Activated CD4-positive, alpha-beta memory T cell treated with anti-CD3 and anti-CD28 coated beads for 36 hours (primary cell): ENCODE data around the gene DPF3. TPM values are rescaled to one million over a fixed set of nuclear protein-coding genes. Genes with fewer than 3 reads are reported as not detected.

Experiments
- CTCF ChIA-PET: fragments of 350-600 bp; sonication (Branson Sonifier 250); formaldehyde crosslinking; loops from one replicate; lab custom pipeline; 2021; ENCODE audit warnings: antibody characterized with exemption, inconsistent platforms; lab: Charles Lee
- POLR2A ChIA-PET: fragments of 350-600 bp; sonication (Branson Sonifier 250); formaldehyde crosslinking; loops from one replicate; lab custom pipeline; 2021; ENCODE audit warnings: antibody characterized with exemption; lab: Charles Lee
- DNase-seq: peaks from one replicate; pipeline ENCODE4 v3.0.0-alpha.2; 2020
- H3K27ac Mint-ChIP-seq: one replicate; pipeline ENCODE4 v1.8.0; 2021; ENCODE audit warnings: mixed read lengths
- H3K27me3 Mint-ChIP-seq: one replicate; pipeline ENCODE4 v1.8.0; 2021; ENCODE audit warnings: mixed read lengths
- H3K36me3 Mint-ChIP-seq: one replicate; pipeline ENCODE4 v1.8.0; 2021; ENCODE audit warnings: mixed read lengths
- H3K4me1 Mint-ChIP-seq: one replicate; pipeline ENCODE4 v1.8.0; 2021; ENCODE audit warnings: low read depth, mixed read lengths
- H3K4me3 Mint-ChIP-seq: one replicate; pipeline ENCODE4 v1.8.0; 2021; ENCODE audit warnings: mild to moderate bottlenecking, mixed read lengths
- H3K9me3 Mint-ChIP-seq: one replicate; pipeline ENCODE4 v1.8.0; 2021; ENCODE audit warnings: mixed read lengths
- intact Hi-C: fragments of 100-400 bp; cut with micrococcal nuclease; formaldehyde crosslinking; loops from one replicate; pipeline ENCODE4 v1.15.1; 2023
- total RNA-seq, 2 experiments: library from RNA; stranded (reverse); gene quantifications; one replicate each; pipeline ENCODE4 v1.2.3, GENCODE V29; 2021

DPF3 gene
- total RNA-seq, 2 experiments from 2014 or later, result 0.24 to 0.39 TPM

DNA sequence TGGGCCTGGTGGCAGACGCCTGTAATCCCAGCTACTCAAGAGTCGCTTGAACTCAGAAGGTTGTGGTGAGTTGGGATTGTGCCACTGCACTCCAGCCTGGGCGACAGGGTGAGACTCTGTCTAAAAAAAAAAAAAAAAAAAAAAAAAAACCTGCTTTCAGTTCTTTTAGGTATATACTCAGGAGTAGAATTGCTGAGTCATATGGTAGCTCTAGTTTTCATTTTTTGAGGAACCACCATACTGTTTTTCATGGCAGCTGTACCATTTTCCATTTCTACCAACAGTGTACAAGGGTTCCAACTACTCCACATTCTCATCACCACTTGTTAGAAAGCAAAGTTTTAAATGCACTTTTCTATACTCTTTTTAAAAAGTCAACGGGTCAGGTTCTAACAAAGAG is 119.8 kb downstream of the DPF3 start:
- Mint-ChIP-seq H3K27ac (no peak overlapping the region), H3K27me3 (no peaks in the 10 kb centered on the region), H3K4me3 (no peak overlapping the region), H3K4me1 (peaks cover 3% of the 10 kb centered on the region), H3K36me3 (no peaks in the 10 kb centered on the region), H3K9me3 (peaks cover 2% of the 10 kb centered on the region)
- intact Hi-C loops, result no loop called here
- no peak for DNase-seq
- CTCF ChIA-PET, result no interaction called here
- POLR2A ChIA-PET, result interaction anchor here (0.5 kb wide), 1 partner anchor 483 kb away, joined by 3 read pairs; no protein-coding TSS in a partner anchor

DNA sequence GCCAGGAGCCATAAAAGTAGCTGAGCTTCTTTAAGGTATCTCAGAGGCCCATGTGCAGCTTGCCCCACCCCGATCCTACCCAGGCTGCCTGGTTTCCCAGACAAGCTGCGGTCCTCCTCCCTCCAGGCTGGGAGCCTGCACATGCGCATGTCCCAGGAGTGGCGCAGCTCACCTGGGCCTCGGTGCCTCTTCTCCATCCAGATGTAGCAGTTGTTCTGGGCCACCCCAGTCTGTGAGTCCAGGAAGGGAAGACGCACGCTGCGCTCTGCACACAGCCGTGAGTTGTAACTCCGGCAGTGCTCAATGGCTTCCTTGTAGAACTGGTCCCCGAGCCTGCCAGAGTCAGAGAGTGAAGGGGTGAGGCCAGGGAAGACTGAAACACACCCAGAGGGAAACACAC is 122.3 kb downstream of the DPF3 start:
- H3K27me3 Mint-ChIP-seq, result no peaks in the 10 kb centered on the region
- H3K27ac Mint-ChIP-seq, result no peak overlapping the region
- POLR2A ChIA-PET, result no interaction called here
- intact Hi-C loops, result no loop called here
- CTCF ChIA-PET, result no interaction called here
- H3K36me3 Mint-ChIP-seq, result peaks cover 9% of the 10 kb centered on the region
- DNase-seq, result no peak
- no peak overlapping the region for H3K4me3 Mint-ChIP-seq
- H3K4me1 Mint-ChIP-seq, result no peaks in the 10 kb centered on the region
- H3K9me3 Mint-ChIP-seq, result peaks cover 18% of the 10 kb centered on the region

DNA sequence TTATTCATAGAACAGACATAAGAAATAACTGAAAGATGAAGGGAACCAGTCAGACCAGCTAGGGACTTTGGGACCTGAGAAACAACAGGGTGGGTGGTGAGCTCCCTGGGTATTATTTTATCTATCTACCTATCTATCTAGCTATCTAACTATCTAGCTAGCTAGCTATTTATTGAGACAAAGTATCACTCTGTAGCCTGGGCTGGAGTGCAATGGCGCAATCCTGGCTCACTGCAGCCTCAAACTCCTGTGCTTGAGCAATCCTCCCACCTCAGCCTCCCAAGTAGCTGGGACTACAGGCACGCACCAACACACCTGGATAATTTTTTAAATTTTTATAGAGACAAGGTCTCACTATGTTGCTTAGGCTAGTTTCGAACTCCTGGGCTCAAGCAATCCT is 127.6 kb downstream of the DPF3 start:
- POLR2A ChIA-PET, result no interaction called here
- intact Hi-C loops, result no loop called here
- CTCF ChIA-PET, result no interaction called here

DNA sequence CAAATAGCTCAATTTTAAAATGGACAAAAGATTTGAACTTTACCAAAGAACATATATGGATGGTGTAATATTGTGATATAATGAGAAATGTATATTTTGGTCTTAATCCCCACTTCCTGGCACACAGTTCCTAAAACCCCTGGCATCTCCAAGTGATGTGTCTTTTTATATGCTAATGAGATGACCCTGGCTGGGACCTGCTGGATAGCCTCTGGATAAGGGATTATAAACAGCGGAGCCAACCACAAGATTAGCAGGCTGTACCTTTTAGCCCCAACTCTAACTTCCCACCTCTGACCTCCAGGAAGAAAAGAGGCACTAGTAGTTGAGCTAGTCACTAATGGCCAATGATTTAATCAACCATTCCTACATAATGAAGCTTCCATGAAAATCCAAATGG is 130.0 kb downstream of the DPF3 start:
- H3K36me3 Mint-ChIP-seq, result peaks cover 19% of the 10 kb centered on the region
- peaks cover 40% of the 10 kb centered on the region for H3K9me3 Mint-ChIP-seq
- no peaks in the 10 kb centered on the region for H3K27me3 Mint-ChIP-seq
- intact Hi-C loops, result no loop called here
- no peak overlapping the region for H3K4me3 Mint-ChIP-seq
- H3K4me1 Mint-ChIP-seq, result no peaks in the 10 kb centered on the region
- no peak for DNase-seq
- CTCF ChIA-PET, result interaction anchor here (1.1 kb wide), 1 partner anchor 184 kb away, joined by 3 read pairs; no protein-coding TSS in a partner anchor
- H3K27ac Mint-ChIP-seq, result no peak overlapping the region
- POLR2A ChIA-PET, result no interaction called here

More for the DNA sequence above, 127.6 kb downstream of the DPF3 start:
- no peaks in the 10 kb centered on the region for H3K4me1 Mint-ChIP-seq
- DNase-seq, result no peak
- peaks cover 11% of the 10 kb centered on the region for H3K36me3 Mint-ChIP-seq
- H3K9me3 Mint-ChIP-seq, result peaks cover 24% of the 10 kb centered on the region
- H3K27ac Mint-ChIP-seq, result no peak overlapping the region
- H3K4me3 Mint-ChIP-seq, result no peak overlapping the region
- H3K27me3 Mint-ChIP-seq, result no peaks in the 10 kb centered on the region

DNA sequence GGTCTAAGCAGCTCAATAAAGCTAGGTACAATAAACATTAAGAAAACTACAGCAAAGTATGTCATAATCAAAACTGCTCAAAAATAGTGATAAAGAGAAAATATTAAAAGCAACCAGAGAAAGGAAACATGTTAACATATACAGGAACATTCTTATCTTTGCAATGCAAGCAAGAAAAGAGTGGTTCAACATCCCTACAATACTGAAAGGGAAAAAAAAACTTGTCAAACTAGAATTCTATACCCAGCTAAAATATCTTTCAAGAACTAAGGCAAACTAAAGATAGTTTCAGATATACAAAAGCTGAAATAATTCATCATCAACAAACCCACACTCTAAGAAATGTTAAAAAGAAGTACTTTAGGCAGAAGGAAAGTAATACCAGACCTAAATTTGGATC is 134.2 kb downstream of the DPF3 start:
- CTCF ChIA-PET, result no interaction called here
- Mint-ChIP-seq H3K9me3 (peaks cover 30% of the 10 kb centered on the region), H3K4me1 (no peaks in the 10 kb centered on the region)

GRCh38 chr14:72758993-72759392 is 134.9 kb downstream of the DPF3 start:
- Mint-ChIP-seq H3K27ac (no peak overlapping the region), H3K27me3 (peaks cover 2% of the 10 kb centered on the region), H3K9me3 (peaks cover 30% of the 10 kb centered on the region), H3K4me1 (no peaks in the 10 kb centered on the region), H3K36me3 (peaks cover 11% of the 10 kb centered on the region), H3K4me3 (no peak overlapping the region)
- POLR2A ChIA-PET, result no interaction called here
- DNase-seq, result no peak
- CTCF ChIA-PET, result no interaction called here
- intact Hi-C loops, result no loop called here

More for the DNA sequence above, 134.2 kb downstream of the DPF3 start:
- intact Hi-C loops, result no loop called here
- POLR2A ChIA-PET, result no interaction called here
- no peak overlapping the region for H3K27ac Mint-ChIP-seq
- no peak for DNase-seq
- H3K27me3 Mint-ChIP-seq, result peaks cover 2% of the 10 kb centered on the region
- H3K36me3 Mint-ChIP-seq, result peaks cover 11% of the 10 kb centered on the region
- H3K4me3 Mint-ChIP-seq, result no peak overlapping the region

DNA sequence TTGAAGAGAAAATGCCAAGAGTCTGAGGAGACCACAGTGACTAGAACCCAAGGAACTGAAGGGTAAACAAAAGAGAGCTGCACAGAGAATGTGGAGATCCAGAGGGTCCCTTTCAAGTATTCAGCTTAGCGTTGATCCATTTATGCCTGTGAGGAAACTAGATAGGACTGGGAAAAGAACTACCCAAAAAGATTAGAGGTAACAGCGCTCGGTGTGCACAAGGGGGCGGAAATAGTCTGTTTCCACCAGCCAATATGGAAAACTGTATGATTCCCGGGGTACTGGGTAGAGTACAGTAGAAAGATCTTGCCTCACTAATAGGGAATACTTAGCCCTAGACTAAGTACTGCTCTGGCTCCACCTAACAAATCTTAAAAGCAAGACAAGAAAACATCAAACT is 135.5 kb downstream of the DPF3 start:
- intact Hi-C loops, result no loop called here
- H3K4me1 Mint-ChIP-seq, result no peaks in the 10 kb centered on the region
- peaks cover 2% of the 10 kb centered on the region for H3K27me3 Mint-ChIP-seq
- ChIA-PET CTCF (no interaction called here), POLR2A (no interaction called here)
- DNase-seq, result no peak
- H3K27ac Mint-ChIP-seq, result no peak overlapping the region
- peaks cover 11% of the 10 kb centered on the region for H3K36me3 Mint-ChIP-seq
- no peak overlapping the region for H3K4me3 Mint-ChIP-seq
- peaks cover 30% of the 10 kb centered on the region for H3K9me3 Mint-ChIP-seq

DNA sequence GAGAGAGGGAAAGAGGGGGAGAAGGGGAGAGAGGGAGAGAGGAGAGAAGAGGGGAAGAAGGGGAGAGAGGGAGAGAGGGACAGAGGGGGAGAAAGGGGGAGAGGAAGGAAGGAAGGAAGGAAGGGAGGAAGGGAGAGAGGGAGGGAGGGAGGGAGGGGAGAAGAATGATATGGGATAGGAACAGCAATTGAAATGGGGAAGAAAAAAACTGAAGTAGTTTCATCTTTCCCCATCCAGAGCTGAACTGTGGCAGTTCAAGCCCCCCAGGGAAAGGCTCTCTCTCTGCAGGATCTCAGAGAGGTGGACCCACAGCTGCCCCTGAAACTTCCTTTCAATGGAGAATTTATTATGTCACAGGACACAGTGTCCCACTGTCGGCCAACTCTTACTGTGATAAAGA is 136.9 kb downstream of the DPF3 start:
- ChIA-PET POLR2A (no interaction called here), CTCF (no interaction called here)
- no peak for DNase-seq
- peaks cover 2% of the 10 kb centered on the region for H3K27me3 Mint-ChIP-seq
- peaks cover 28% of the 10 kb centered on the region for H3K9me3 Mint-ChIP-seq
- no peak overlapping the region for H3K4me3 Mint-ChIP-seq
- no peaks in the 10 kb centered on the region for H3K4me1 Mint-ChIP-seq
- no peak overlapping the region for H3K27ac Mint-ChIP-seq
- peaks cover 11% of the 10 kb centered on the region for H3K36me3 Mint-ChIP-seq
- intact Hi-C loops, result no loop called here

GRCh38 chr14:72755766-72756165 is 138.1 kb downstream of the DPF3 start:
- POLR2A ChIA-PET, result no interaction called here
- DNase-seq, result no peak
- peaks cover 2% of the 10 kb centered on the region for H3K27me3 Mint-ChIP-seq
- no peak overlapping the region for H3K4me3 Mint-ChIP-seq
- no peaks in the 10 kb centered on the region for H3K4me1 Mint-ChIP-seq
- H3K9me3 Mint-ChIP-seq, result peaks cover 25% of the 10 kb centered on the region
- intact Hi-C loops, result no loop called here
- CTCF ChIA-PET, result no interaction called here
- H3K27ac Mint-ChIP-seq, result no peak overlapping the region
- peaks cover 11% of the 10 kb centered on the region for H3K36me3 Mint-ChIP-seq

GRCh38 chr14:72754949-72755348 is 139.0 kb downstream of the DPF3 start:
- H3K27me3 Mint-ChIP-seq, result peaks cover 2% of the 10 kb centered on the region
- no peak overlapping the region for H3K4me3 Mint-ChIP-seq
- intact Hi-C loops, result no loop called here
- H3K4me1 Mint-ChIP-seq, result no peaks in the 10 kb centered on the region
- CTCF ChIA-PET, result no interaction called here
- POLR2A ChIA-PET, result interaction anchor here (0.6 kb wide), 1 partner anchor 105 kb away, joined by 3 read pairs; no protein-coding TSS in a partner anchor
- DNase-seq, result no peak
- peaks cover 20% of the 10 kb centered on the region for H3K9me3 Mint-ChIP-seq
- no peak overlapping the region for H3K27ac Mint-ChIP-seq
- peaks cover 9% of the 10 kb centered on the region for H3K36me3 Mint-ChIP-seq

GRCh38 chr14:72753879-72754400 is 140.0 kb downstream of the DPF3 start:
- intact Hi-C loops, result no loop called here
- ChIA-PET CTCF (no interaction called here), POLR2A (no interaction called here)
- no peak for DNase-seq
- no peaks in the 10 kb centered on the region for H3K4me1 Mint-ChIP-seq
- H3K36me3 Mint-ChIP-seq, result peaks cover 3% of the 10 kb centered on the region
- peaks cover 2% of the 10 kb centered on the region for H3K27me3 Mint-ChIP-seq
- H3K4me3 Mint-ChIP-seq, result no peak overlapping the region
- H3K27ac Mint-ChIP-seq, result no peak overlapping the region
- peaks cover 10% of the 10 kb centered on the region for H3K9me3 Mint-ChIP-seq

- ChIA-PET POLR2A (no interaction called here), CTCF (no interaction called here)
- intact Hi-C loops, result no loop called here
- Mint-ChIP-seq H3K27me3 (peaks cover 2% of the 10 kb centered on the region), H3K4me1 (no peaks in the 10 kb centered on the region), H3K4me3 (no peak overlapping the region), H3K27ac (no peak overlapping the region), H3K9me3 (peaks cover 6% of the 10 kb centered on the region), H3K36me3 (peaks cover 1% of the 10 kb centered on the region)
- no peak for DNase-seq
Measured at GRCh38 chr14:72753044-72753710, 140.7 kb downstream of the DPF3 start.

DNA sequence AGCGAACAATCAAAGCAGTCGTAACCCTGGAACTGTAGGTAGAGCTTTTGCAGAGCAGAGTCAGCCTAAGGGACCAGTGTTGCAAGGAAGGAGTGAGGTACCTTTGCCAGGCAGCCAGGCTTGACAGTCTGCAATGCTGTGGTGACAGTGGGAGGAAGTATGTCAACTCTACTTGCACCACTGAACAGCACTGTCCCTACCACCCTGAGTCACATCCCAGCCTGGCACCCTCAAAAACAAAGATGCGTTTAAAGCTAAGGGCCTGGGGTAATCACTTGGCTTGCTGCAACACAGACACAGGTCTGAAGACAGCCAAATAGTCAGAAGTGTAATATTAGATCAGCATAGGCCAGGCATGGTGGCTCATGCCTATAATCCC is 141.9 kb downstream of the DPF3 start:
- Mint-ChIP-seq H3K27ac (no peak overlapping the region), H3K9me3 (peaks cover 10% of the 10 kb centered on the region), H3K36me3 (peaks cover 7% of the 10 kb centered on the region), H3K4me3 (no peak overlapping the region), H3K4me1 (no peaks in the 10 kb centered on the region), H3K27me3 (peaks cover 2% of the 10 kb centered on the region)
- CTCF ChIA-PET, result no interaction called here
- no peak for DNase-seq
- intact Hi-C loops, result no loop called here
- POLR2A ChIA-PET, result no interaction called here
